Stimulated activated CD8-positive, alpha-beta memory T cell treated with anti-CD3 and anti-CD28 coated beads, Interleukin-2, amount 100 ng/mL, for 1 hour (primary cell): ENCODE measurements around the gene PLK4.
"Not testable (repeated sequence)": the region's sequence is repeated elsewhere in the genome, so short reads cannot be mapped to it uniquely, and the experiment has no call there.

Experiments
- DNase-seq, 2 donors: peaks; one replicate each; pipeline ENCODE4 v3.0.0-alpha.2; 2020; ENCODE audit warnings: low read depth in 2 of 2

The PLK4 gene

DNA sequence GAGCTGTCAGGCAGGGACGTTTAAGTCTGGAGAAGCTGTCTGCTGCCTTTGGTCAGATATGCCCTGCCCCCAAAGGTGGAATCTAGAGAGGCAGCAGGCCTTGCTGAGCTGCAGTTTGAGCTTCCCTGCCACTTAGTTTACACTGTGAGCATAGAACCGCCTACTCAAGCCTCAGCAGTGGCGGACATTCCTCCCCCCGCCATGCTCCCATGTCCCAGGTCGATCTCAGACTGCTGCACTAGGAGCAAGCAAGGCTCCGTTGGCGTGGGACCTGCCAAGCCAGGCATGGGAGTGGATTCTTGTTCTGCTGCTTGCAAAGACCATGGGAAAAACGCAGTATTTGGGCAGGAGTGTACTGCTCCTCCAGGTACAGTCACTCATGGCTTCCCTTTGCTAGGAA is 24.3 kb downstream of the PLK4 start:
- no peak for DNase-seq

DNA sequence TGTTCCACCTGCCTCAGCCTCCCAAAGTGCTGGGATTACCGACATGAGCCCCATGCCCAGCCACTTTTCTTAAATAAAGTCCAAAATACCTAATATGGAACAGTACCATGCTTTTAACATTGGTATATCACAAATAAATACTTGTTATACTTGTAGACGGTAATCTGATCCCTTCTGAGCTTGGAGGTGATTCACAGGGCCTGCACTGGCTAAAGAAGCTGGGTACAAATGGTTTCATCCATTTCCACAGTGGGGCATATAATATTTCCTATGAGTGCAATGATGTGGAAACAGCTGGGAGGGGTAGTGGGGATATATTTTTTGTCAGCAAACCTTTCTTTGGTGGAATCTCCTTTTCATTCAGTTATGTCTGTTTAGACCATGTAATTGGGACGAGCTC is 35.8 kb downstream of the PLK4 start:
- DNase-seq, result no peak

DNA sequence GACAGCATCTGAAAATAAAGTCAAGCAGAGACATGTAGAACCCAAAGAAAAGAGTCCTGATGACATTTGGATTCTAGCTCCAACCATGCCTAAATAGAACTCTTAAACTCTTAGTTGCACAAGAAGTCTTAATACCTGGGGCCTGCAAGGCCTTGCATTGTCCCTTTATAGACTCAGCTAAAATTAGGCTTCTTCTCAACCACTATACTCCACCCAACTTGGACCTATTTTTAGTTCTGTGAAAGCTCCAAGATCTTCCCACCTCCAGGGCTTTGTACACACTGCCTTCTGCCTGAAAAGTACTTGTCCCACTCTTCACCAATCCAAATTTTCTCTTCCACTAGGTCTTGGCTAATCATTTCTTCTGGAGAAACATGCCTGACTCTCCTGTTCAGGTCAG is 36.5 kb downstream of the PLK4 start:
- no peak for DNase-seq

DNA sequence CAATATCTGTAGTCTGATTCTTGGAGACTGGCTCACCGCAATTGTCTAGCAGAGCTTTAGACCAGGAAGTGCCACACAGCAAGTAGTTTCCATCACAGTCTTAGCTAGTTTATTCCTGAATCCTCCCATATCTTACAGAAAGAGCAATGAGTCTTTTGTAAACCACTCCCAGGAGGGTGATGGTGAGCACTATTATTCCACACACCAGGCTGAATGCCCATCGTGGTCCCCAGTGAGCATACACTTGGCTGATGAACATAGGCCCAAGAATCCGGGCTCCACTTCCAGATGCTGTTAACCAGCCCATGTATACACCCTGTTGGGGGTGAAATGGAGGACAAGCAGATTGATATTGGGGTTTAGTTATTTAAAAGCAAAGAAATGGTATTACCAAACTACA is 39.8 kb downstream of the PLK4 start:
- DNase-seq, result no peak

DNA sequence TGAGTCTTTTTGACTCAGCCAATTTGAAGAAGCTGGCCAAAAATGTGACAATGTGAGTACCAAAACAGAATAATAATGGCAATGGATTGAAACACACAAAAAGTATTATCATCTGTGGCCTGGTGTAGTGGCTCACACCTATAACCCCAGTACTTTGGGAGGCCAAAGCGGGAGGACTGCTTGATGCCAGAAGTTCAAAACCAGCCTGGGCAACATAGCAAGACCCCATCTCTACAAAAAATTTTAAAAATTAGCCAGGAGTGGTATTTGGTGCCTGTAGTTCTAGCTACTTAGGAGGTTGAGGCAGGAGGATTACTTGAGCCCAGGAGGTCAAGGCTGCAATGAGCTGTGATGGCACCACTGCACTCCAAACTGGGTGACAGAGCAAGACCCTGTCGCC is 41.5 kb downstream of the PLK4 start:
- no peak for DNase-seq

DNA sequence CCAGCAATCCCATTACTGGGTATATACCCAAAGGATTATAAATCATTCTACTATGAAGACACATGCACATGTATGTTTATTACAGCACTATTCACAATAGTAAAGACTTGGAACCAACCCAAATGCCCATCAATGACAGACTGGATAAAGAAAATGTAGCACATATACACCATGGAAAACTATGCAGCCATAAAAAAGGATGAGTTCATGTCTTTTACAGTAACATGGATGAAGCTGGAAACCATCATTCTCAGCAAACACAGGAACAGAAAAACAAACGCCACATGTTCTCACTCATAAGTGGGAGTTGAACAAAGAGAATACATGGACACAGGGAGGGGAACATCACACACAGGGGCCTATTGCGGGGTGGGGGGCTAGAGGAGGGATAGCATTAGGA is 45.0 kb downstream of the PLK4 start:
- not testable (repeated sequence) for DNase-seq

DNA sequence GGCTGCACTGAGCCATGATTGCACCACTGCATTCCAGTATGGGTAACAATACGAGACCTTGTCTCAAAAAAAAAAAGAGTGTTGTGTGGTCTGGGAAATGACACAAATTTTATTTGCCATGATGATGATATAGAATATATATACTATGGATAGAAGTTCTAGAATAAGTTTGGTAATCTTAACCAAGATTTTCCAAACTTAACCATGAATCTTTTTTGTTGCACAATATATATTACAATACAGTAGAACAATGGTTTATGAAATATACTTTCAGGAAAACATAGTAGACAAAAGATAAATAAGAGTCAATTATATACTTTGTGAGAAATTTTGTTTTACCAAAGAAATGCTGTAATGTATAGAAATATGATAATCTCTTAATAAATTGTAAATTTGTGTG is 49.5 kb downstream of the PLK4 start:
- no peak for DNase-seq

DNA sequence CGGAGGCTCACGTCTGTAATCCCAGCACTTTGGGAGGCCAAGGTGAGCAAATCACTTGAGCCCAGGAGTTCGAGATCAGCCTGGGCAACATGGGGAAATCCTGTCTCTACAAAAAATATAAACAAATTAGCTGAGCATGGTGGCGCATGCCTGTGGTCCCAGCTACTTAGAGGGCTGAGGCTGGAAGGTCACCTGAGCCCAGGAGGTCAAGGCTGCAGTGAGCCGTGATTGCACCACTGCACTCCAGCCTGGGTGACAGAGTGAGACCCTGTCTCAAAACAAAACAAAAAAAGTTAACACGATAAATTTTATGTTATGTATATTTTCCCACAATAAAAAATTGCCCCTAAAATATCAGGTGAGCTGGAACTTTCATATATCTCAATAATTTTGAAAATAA is 51.1 kb downstream of the PLK4 start:
- not testable (repeated sequence) for DNase-seq

DNA sequence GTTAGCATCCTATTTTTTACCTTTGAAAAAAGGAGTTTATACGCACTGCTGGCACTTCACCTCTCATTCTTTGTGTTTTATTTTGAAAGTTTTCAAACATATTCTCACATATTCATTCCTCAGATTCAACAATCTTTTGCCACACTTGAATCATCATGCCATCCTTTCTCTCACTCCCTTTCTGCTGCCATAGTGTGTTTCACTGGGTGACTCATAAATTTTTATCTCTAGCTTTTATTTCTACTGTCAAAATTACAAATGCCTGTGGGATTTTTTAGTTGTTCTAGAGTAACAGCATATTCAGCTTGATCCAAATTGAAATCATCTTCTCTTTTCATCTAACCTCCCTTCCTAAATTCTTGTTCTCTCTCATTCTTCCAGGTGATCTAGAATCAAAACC is 56.3 kb downstream of the PLK4 start:
- no peak for DNase-seq
